ENCODE results near the gene RPL12. TPM values are rescaled to one million over a fixed set of nuclear protein-coding genes. Genes with fewer than 3 reads are reported as not detected.
A peak's percentile ranks its signal among the peaks of the same experiment; 100 is the strongest.

The RPL12 gene
- total and polyA plus RNA-seq, 2 of the 13 experiments (the other 11 are each of a cell fraction or from before 2014, with no cell fraction given), result 1,551 to 2,590 TPM

DNA sequence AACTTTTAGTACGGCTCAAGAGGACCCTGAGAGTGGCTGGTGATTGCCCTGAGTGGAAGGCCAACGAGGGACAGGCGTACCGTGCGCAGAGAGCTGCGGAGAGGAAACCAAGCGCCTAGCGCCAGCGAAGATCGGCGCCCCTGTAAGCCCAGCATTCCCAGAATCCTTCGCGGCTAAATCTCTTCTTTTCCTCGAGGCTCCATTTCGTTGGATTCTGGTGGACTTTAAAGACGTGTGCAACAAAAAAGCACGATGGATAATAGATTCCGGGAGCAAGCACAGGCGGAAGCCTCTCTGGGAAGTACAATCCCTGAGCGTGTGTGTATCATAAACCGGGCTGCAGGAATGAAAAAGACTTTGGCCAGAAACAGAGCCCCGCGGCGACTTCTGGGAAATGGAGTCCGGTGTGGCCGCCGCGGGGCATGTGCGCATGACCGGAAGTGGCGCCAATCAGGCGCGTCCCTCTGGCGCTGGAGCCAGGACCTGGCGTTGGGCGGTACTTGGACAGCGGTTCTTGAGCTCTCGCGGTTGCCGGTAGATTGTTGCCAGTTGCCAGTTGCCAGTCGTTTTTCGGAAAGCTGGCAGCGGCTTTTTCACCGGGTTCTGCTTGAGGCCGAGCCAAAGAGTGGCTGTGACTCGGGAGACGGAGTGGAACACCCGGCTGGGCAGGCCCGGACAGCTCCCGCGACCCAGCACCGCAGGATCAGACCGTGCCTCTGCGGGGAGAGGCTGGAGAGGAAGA, 27.1 kb downstream of the RPL12 start, which contains the start of gene ZNF79 (continued):
- TF ChIP-seq ATF1 (CRISPR knock-in tag; IDR thresholded peaks at IDR 0.05) (peak; percentile 96), CCDC6 (CRISPR knock-in tag; IDR thresholded peaks at IDR 0.05) (0 out of 2 replicates have a peak, but pooled peaks have one; percentile 29), POLR2G (IDR thresholded peaks at IDR 0.05; ENCODE audit: low read depth, low read length) (peak; percentile 89), IRF2 (CRISPR knock-in tag; IDR thresholded peaks at IDR 0.05) (peak; percentile 58; the same call in 1 of the 2 replicates), EEA1 (CRISPR knock-in tag; IDR thresholded peaks at IDR 0.05; ENCODE audit: borderline replicate concordance) (no peak; the same call in 1 of the 2 replicates), MLLT10 (CRISPR knock-in tag; IDR thresholded peaks at IDR 0.05) (no peak), ZBTB38 (CRISPR knock-in tag; IDR thresholded peaks at IDR 0.05) (no peak), EHMT2 (IDR thresholded peaks at IDR 0.05; ENCODE audit: borderline replicate concordance, low read depth, low read length) (peak; percentile 38; the same call in 1 of the 2 replicates), KDM5A (IDR thresholded peaks at IDR 0.05; ENCODE audit: borderline replicate concordance, low read length) (peak; percentile 88), CHD2 (IDR thresholded peaks at IDR 0.05; ENCODE audit: low read depth, low read length) (peak; percentile 84), ZNF891 (CRISPR knock-in tag; IDR thresholded peaks at IDR 0.05) (no peak), SNRNP70 (IDR thresholded peaks at IDR 0.05; ENCODE audit: low read depth, low read length) (no peak), ZNF207 (IDR thresholded peaks at IDR 0.05; ENCODE audit: borderline replicate concordance) (no peak), KLF9 (CRISPR knock-in tag; IDR thresholded peaks at IDR 0.05; ENCODE audit: low read depth) (peak; percentile 67; the same call in 1 of the 2 replicates), FOXK1 (CRISPR knock-in tag; IDR thresholded peaks at IDR 0.05; ENCODE audit: borderline replicate concordance, low read depth) (peak; percentile 62; the same call in 1 of the 2 replicates), ZC3H13 (CRISPR knock-in tag; IDR thresholded peaks at IDR 0.05) (no peak), ISL2 (CRISPR knock-in tag; IDR thresholded peaks at IDR 0.05) (peak; percentile 57; the same call in 1 of the 2 replicates), ZNF260 (CRISPR knock-in tag; IDR thresholded peaks at IDR 0.05; ENCODE audit: borderline replicate concordance, low read depth) (no peak), BRD4 (CRISPR knock-in tag; IDR thresholded peaks at IDR 0.05) (no peak), ZNF567 (CRISPR knock-in tag; IDR thresholded peaks at IDR 0.05; ENCODE audit: borderline replicate concordance) (peak; percentile 91; the same call in 1 of the 2 replicates), ZMAT3 (CRISPR knock-in tag; conservative IDR thresholded peaks at IDR 0.05) (peak; percentile 55; the same call in 1 of the 2 replicates), NKX3-1 (CRISPR knock-in tag; IDR thresholded peaks at IDR 0.05) (no peak; the same call in 1 of the 2 replicates)
- TF ChIP-seq, protein P1, sequence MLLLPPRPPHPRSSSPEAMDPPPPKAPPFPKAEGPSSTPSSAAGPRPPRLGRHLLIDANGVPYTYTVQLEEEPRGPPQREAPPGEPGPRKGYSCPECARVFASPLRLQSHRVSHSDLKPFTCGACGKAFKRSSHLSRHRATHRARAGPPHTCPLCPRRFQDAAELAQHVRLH (CRISPR knock-in tag; IDR thresholded peaks at IDR 0.05; ENCODE audit: borderline replicate concordance, low read depth), result peak; percentile 47; the same call in 1 of the 2 replicates
- TF ChIP-seq, protein P2, sequence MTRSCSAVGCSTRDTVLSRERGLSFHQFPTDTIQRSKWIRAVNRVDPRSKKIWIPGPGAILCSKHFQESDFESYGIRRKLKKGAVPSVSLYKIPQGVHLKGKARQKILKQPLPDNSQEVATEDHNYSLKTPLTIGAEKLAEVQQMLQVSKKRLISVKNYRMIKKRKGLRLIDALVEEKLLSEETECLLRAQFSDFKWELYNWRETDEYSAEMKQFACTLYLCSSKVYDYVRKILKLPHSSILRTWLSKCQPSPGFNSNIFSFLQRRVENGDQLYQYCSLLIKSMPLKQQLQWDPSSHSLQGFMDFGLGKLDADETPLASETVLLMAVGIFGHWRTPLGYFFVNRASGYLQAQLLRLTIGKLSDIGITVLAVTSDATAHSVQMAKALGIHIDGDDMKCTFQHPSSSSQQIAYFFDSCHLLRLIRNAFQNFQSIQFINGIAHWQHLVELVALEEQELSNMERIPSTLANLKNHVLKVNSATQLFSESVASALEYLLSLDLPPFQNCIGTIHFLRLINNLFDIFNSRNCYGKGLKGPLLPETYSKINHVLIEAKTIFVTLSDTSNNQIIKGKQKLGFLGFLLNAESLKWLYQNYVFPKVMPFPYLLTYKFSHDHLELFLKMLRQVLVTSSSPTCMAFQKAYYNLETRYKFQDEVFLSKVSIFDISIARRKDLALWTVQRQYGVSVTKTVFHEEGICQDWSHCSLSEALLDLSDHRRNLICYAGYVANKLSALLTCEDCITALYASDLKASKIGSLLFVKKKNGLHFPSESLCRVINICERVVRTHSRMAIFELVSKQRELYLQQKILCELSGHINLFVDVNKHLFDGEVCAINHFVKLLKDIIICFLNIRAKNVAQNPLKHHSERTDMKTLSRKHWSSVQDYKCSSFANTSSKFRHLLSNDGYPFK (CRISPR knock-in tag; IDR thresholded peaks at IDR 0.05; ENCODE audit: borderline replicate concordance), result peak; percentile 85; the same call in 1 of the 2 replicates
- TF ChIP-seq, protein P3, sequence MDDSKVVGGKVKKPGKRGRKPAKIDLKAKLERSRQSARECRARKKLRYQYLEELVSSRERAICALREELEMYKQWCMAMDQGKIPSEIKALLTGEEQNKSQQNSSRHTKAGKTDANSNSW (CRISPR knock-in tag; IDR thresholded peaks at IDR 0.05; ENCODE audit: borderline replicate concordance), result 0 out of 2 replicates have a peak, but pooled peaks have one; percentile 32
- TF ChIP-seq, protein P4, sequence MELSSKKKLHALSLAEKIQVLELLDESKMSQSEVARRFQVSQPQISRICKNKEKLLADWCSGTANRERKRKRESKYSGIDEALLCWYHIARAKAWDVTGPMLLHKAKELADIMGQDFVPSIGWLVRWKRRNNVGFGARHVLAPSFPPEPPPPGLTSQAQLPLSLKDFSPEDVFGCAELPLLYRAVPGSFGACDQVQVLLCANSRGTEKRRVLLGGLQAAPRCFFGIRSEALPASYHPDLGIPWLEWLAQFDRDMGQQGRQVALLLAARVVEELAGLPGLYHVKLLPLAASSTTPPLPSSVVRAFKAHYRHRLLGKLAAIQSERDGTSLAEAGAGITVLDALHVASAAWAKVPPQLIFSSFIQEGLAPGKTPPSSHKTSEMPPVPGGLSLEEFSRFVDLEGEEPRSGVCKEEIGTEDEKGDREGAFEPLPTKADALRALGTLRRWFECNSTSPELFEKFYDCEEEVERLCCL (CRISPR knock-in tag; IDR thresholded peaks at IDR 0.05; ENCODE audit: borderline replicate concordance), result no peak

All from HepG2 (cell line).